ENCODE results near the gene KHDC3L.

Gene KHDC3L

GRCh38 chr6:73349311-73349710 lies 13.1 kb upstream of the KHDC3L start:
- ChIA-PET POLR2A (ENCODE audit: low non-redundant PET) (no interaction called here), CTCF (no interaction called here)
- no peak for DNase-seq (ENCODE audit: low spot score)
- no peak for TF ChIP-seq CTCF (conservative IDR thresholded peaks at IDR 0.05; ENCODE audit: low read depth)
- H3K27ac ChIP-seq: no peak overlapping the region

GRCh38 chr6:73353636-73354593 lies 8.5 kb upstream of the KHDC3L start, which contains the start of gene DPPA5:
Gene DPPA5, minus strand, starts transcription at chr6:73354276. Its CDS starts 51 bp downstream, at chr6:73354225.
- ChIA-PET POLR2A (ENCODE audit: low non-redundant PET) (no interaction called here), CTCF (no interaction called here)
- TF ChIP-seq CTCF (conservative IDR thresholded peaks at IDR 0.05; ENCODE audit: low read depth): no peak
- no peak within 1 kb of the TSS for H3K27ac ChIP-seq
- DNase-seq (ENCODE audit: low spot score): no peak

- no peak overlapping the region for H3K27ac ChIP-seq
- CTCF ChIA-PET: no interaction called here
- POLR2A ChIA-PET (ENCODE audit: low non-redundant PET): no interaction called here
- TF ChIP-seq CTCF (conservative IDR thresholded peaks at IDR 0.05; ENCODE audit: low read depth): no peak
- no peak for DNase-seq (ENCODE audit: low spot score)
Observed at GRCh38 chr6:73362869-73363536, 545 bp downstream of the KHDC3L start.

GRCh38 chr6:73363537-73363875 lies 1.0 kb downstream of the KHDC3L start:
- ChIA-PET CTCF (no interaction called here), POLR2A (ENCODE audit: low non-redundant PET) (no interaction called here)
- no peak overlapping the region for H3K27ac ChIP-seq
- no peak for TF ChIP-seq CTCF (conservative IDR thresholded peaks at IDR 0.05; ENCODE audit: low read depth)
- DNase-seq (ENCODE audit: low spot score): no peak

GRCh38 chr6:73364121-73364520 lies 1.7 kb downstream of the KHDC3L start:
- POLR2A ChIA-PET (ENCODE audit: low non-redundant PET): no interaction called here
- CTCF ChIA-PET: no interaction called here
- no peak for DNase-seq (ENCODE audit: low spot score)
- no peak for TF ChIP-seq CTCF (conservative IDR thresholded peaks at IDR 0.05; ENCODE audit: low read depth)
- no peak overlapping the region for H3K27ac ChIP-seq

GRCh38 chr6:73364549-73364948 lies 2.1 kb downstream of the KHDC3L start:
- H3K27ac ChIP-seq: no peak overlapping the region
- ChIA-PET CTCF (no interaction called here), POLR2A (ENCODE audit: low non-redundant PET) (no interaction called here)
- no peak for DNase-seq (ENCODE audit: low spot score)
- no peak for TF ChIP-seq CTCF (conservative IDR thresholded peaks at IDR 0.05; ENCODE audit: low read depth)
